Activated CD4-positive, alpha-beta T cell treated with anti-CD3 and anti-CD28 coated beads for 36 hours (primary cell): Measurements from ENCODE around the gene KAZN. TPM values are rescaled to one million over a fixed set of nuclear protein-coding genes. Genes with fewer than 3 reads are reported as not detected.
"Not testable (repeated sequence)": the region's sequence is repeated elsewhere in the genome, so short reads cannot be mapped to it uniquely, and the experiment has no call there.

Experiments
- ATAC-seq: fragments of 200-7000 bp; cut with Tn5 transposase; one replicate; pipeline ENCODE4 v1.10.0; 2021; ENCODE audit warnings: mild to moderate bottlenecking, moderate library complexity
- CTCF ChIA-PET: fragments of 350-600 bp; sonication (Branson Sonifier 250); formaldehyde crosslinking; loops from one replicate; lab custom pipeline; 2021; ENCODE audit warnings: antibody characterized with exemption; lab: Charles Lee
- POLR2A ChIA-PET: fragments of 350-600 bp; sonication (Branson Sonifier 250); formaldehyde crosslinking; loops from one replicate; lab custom pipeline; 2021; ENCODE audit warnings: antibody characterized with exemption, inconsistent platforms; lab: Charles Lee
- DNase-seq: peaks from one replicate; pipeline ENCODE4 v3.0.0-alpha.2; 2020
- H3K27ac Mint-ChIP-seq: one replicate; pipeline ENCODE4 v1.8.0; 2021; ENCODE audit warnings: mixed read lengths
- H3K27me3 Mint-ChIP-seq: one replicate; pipeline ENCODE4 v1.8.0; 2021; ENCODE audit warnings: mixed read lengths
- H3K36me3 Mint-ChIP-seq: one replicate; pipeline ENCODE4 v1.8.0; 2021; ENCODE audit warnings: low read depth, mixed read lengths
- H3K4me1 Mint-ChIP-seq: one replicate; pipeline ENCODE4 v1.8.0; 2021; ENCODE audit warnings: mixed read lengths
- H3K4me3 Mint-ChIP-seq: one replicate; pipeline ENCODE4 v1.8.0; 2021; ENCODE audit warnings: mild to moderate bottlenecking, moderate library complexity, mixed read lengths
- H3K9me3 Mint-ChIP-seq: one replicate; pipeline ENCODE4 v1.8.0; 2021; ENCODE audit warnings: low read depth, mixed read lengths
- intact Hi-C, 2 experiments: fragments of 100-400 bp; cut with DNase I in 1 of 2; cut with micrococcal nuclease in 1 of 2; formaldehyde crosslinking; loops; one replicate each; pipeline versions ENCODE4 v1.14.2 to v1.15.1; 2022 to 2024; cut with DNase I, micrococcal nuclease
- total RNA-seq, 2 experiments: library from RNA; stranded (reverse); gene quantifications; one replicate each; pipeline ENCODE4 v1.2.3, GENCODE V29; 2021

The KAZN gene
- total RNA-seq, 2 experiments from 2014 or later = 0.89 to 0.90 TPM

DNA sequence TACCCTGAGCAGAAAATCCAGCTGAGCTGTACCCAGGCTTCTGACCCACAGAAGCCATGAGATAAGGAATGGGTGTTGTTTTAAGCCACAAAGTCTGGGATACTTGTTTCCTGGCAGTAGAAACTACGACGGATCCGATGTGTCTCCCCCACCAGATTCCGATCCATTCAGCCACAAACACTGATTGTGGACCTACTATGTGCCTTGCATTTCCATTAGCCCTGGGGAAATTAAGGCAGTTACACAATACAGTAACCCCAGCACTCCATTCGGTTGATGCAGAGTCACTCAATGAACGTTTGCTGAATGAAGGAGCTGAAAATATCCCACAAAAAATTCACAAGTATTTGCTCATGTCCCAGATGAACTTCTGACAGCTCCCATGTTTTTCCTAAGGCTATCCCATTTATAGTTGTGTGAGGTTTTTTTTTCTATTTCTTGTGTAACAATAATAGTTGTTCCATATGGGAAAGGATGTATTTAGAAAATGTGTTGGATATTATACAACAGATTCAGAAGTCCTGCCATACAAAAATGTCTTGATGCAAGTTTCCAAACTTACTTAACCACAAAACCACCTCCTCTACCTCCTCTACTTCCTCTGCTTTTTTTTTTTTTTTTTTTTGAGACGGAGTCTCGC lies 29.6 kb upstream of the KAZN start:
- DNase-seq (no peak), ATAC-seq (no peak)
- H3K4me3 Mint-ChIP-seq = no peak overlapping the region
- no peaks in the 10 kb centered on the region for H3K36me3 Mint-ChIP-seq
- no peaks in the 10 kb centered on the region for H3K4me1 Mint-ChIP-seq
- H3K27ac Mint-ChIP-seq = no peak overlapping the region
- ChIA-PET CTCF (interaction anchor here (1.6 kb wide), 1 partner anchor 14 kb away, joined by 3 read pairs; no protein-coding TSS in a partner anchor), POLR2A (no interaction called here)
- peaks cover 3% of the 10 kb centered on the region for H3K9me3 Mint-ChIP-seq
- intact Hi-C loops = no loop called here
- H3K27me3 Mint-ChIP-seq = peaks cover 8% of the 10 kb centered on the region

DNA sequence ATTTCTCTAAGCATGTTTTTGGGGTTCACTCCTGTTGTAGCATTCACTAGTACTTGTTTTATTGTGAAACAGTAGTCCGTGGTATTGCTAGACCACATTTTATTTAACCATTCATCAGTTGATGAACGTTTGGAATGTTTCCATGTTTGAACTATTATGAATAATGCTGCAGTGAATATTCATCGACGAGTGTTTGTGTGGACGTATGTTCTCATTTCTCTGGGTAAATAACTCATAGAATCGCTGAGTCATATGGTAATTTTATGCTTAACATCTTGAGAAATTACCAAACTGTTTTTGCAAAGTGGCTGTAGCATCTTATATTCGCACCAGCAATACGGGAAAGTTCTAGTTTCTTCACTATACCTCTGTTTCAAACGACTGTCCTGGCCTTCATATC lies 28.0 kb upstream of the KAZN start:
- Mint-ChIP-seq H3K4me3 (no peak overlapping the region), H3K27ac (no peak overlapping the region), H3K4me1 (no peaks in the 10 kb centered on the region), H3K27me3 (peaks cover 8% of the 10 kb centered on the region), H3K9me3 (peaks cover 3% of the 10 kb centered on the region), H3K36me3 (no peaks in the 10 kb centered on the region)
- ChIA-PET POLR2A (no interaction called here), CTCF (no interaction called here)
- DNase-seq (no peak), ATAC-seq (no peak)
- intact Hi-C loops = no loop called here

- ATAC-seq = no peak
Measured at GRCh38 chr1:14571810-14572767, 26.4 kb upstream of the KAZN start.

DNA sequence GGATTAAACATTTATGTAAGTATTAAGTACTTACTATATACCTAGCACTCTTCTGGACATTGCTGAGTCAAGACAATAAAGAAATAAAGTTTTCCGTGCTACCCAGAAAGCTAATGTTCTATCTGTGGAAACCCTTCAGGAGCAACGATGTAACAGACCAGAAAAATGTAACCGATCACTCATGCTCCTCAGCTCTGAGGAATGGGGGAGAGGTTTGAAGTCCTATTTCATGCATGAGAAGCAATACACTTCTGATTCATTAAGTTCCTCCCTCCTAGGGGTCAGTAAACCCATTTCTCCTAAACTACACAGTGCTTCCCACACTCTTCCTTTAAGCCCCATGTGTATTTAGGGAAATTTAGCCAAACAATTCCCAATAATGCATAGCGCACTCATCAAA lies 25.6 kb upstream of the KAZN start:
- ChIA-PET POLR2A (no interaction called here), CTCF (no interaction called here)
- H3K9me3 Mint-ChIP-seq = peaks cover 3% of the 10 kb centered on the region
- H3K27me3 Mint-ChIP-seq = peaks cover 11% of the 10 kb centered on the region
- DNase-seq (no peak), ATAC-seq (no peak)
- H3K27ac Mint-ChIP-seq = no peak overlapping the region
- no peak overlapping the region for H3K4me3 Mint-ChIP-seq
- no peaks in the 10 kb centered on the region for H3K4me1 Mint-ChIP-seq
- intact Hi-C loops = no loop called here
- H3K36me3 Mint-ChIP-seq = no peaks in the 10 kb centered on the region

More at GRCh38 chr1:14571810-14572767, 26.4 kb upstream of the KAZN start:
- H3K4me3 Mint-ChIP-seq = no peak overlapping the region
- H3K36me3 Mint-ChIP-seq = no peaks in the 10 kb centered on the region
- H3K27me3 Mint-ChIP-seq = peaks cover 11% of the 10 kb centered on the region
- no peak overlapping the region for H3K27ac Mint-ChIP-seq
- ChIA-PET CTCF (no interaction called here), POLR2A (no interaction called here)
- DNase-seq = peak; percentile 27
- intact Hi-C loops = no loop called here
- H3K4me1 Mint-ChIP-seq = no peaks in the 10 kb centered on the region
- H3K9me3 Mint-ChIP-seq = peaks cover 3% of the 10 kb centered on the region

GRCh38 chr1:14576155-14576554 lies 22.3 kb upstream of the KAZN start:
- Mint-ChIP-seq H3K4me3 (no peak overlapping the region), H3K36me3 (no peaks in the 10 kb centered on the region), H3K27ac (no peak overlapping the region), H3K27me3 (peaks cover 8% of the 10 kb centered on the region), H3K4me1 (no peaks in the 10 kb centered on the region), H3K9me3 (peaks cover 6% of the 10 kb centered on the region)
- DNase-seq = no peak
- ChIA-PET POLR2A (no interaction called here), CTCF (no interaction called here)
- ATAC-seq = no peak
- intact Hi-C loops = no loop called here

DNA sequence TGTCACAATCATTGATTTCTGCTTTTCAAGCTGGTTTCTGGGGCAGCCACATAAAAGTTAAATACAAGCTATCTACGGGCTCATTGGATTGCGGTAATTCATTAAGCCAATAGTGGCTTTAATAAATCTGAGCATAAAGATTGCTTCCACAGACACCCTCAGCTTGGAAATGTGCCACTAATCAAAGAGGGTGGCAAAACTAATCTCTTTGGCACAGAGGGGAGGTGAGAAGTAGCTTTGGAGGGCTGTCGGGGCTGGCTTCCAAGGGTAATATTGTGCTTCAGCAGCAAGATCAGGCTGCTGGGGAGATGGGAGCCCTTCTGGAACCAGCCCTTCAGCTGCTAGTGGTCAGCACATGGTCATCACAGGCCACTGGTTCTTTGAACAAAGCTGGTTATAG lies 21.2 kb upstream of the KAZN start:
- ChIA-PET CTCF (no interaction called here), POLR2A (no interaction called here)
- no peak overlapping the region for H3K27ac Mint-ChIP-seq
- intact Hi-C loops = no loop called here
- DNase-seq = no peak
- H3K36me3 Mint-ChIP-seq = no peaks in the 10 kb centered on the region
- ATAC-seq = no peak
- no peaks in the 10 kb centered on the region for H3K4me1 Mint-ChIP-seq
- peaks cover 10% of the 10 kb centered on the region for H3K27me3 Mint-ChIP-seq
- no peak overlapping the region for H3K4me3 Mint-ChIP-seq
- peaks cover 12% of the 10 kb centered on the region for H3K9me3 Mint-ChIP-seq

GRCh38 chr1:14578156-14578555 lies 20.3 kb upstream of the KAZN start:
- CTCF ChIA-PET = no interaction called here
- POLR2A ChIA-PET = no interaction called here

DNA sequence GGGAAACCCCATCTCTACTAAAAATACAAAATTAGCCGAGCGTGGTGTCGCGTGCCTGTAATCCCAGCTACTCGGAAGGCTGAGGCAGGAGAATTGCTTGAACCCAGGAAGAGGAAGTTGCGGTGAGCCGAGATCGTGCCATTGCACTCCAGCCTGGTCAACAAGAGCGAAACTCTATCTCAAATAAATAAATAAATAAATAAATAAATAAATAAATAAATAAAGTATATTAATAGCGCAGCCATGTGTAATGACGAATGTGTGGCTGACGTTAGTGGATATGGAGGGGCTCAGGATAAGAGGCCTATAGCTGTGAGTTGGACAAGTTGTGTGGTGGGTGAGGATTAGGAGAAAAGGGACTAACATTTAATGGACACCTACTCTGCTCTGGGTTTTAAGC lies 18.2 kb upstream of the KAZN start:
- intact Hi-C loops, H3K4me1 Mint-ChIP-seq, DNase-seq, H3K4me3 Mint-ChIP-seq, ATAC-seq, CTCF ChIA-PET, POLR2A ChIA-PET, H3K36me3 Mint-ChIP-seq, H3K27ac Mint-ChIP-seq: not testable (repeated sequence)
- Mint-ChIP-seq H3K27me3 (peaks cover 10% of the 10 kb centered on the region), H3K9me3 (peaks cover 12% of the 10 kb centered on the region)

More at GRCh38 chr1:14578156-14578555, 20.3 kb upstream of the KAZN start:
- no peak overlapping the region for H3K27ac Mint-ChIP-seq
- H3K9me3 Mint-ChIP-seq = peaks cover 12% of the 10 kb centered on the region
- H3K27me3 Mint-ChIP-seq = peaks cover 10% of the 10 kb centered on the region
- ATAC-seq (no peak), DNase-seq (no peak)
- no peaks in the 10 kb centered on the region for H3K36me3 Mint-ChIP-seq
- intact Hi-C loops = no loop called here
- no peaks in the 10 kb centered on the region for H3K4me1 Mint-ChIP-seq
- no peak overlapping the region for H3K4me3 Mint-ChIP-seq

DNA sequence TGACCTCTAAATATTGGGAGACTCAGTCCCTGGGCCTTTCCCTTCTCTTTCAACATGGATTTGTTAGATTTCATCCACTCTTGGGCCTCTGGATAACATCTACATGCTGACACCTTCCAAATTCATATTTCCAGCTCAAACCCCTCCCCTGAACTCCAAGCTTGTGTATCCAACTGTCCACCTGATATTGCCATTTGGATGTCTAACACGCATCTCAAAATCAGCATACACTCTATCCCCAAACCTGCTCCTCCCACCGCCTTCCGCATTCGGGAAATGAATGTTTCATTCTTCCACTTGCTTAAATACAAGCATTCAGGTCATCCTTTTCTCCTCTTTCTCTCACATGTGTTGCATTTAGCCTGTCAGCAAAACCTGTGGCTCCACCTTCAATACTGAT lies 17.5 kb upstream of the KAZN start:
- Mint-ChIP-seq H3K4me3 (no peak overlapping the region), H3K9me3 (peaks cover 12% of the 10 kb centered on the region), H3K27ac (no peak overlapping the region), H3K4me1 (no peaks in the 10 kb centered on the region), H3K36me3 (no peaks in the 10 kb centered on the region), H3K27me3 (peaks cover 12% of the 10 kb centered on the region)
- intact Hi-C loops = no loop called here
- ChIA-PET POLR2A (no interaction called here), CTCF (no interaction called here)
- DNase-seq (no peak), ATAC-seq (no peak)

DNA sequence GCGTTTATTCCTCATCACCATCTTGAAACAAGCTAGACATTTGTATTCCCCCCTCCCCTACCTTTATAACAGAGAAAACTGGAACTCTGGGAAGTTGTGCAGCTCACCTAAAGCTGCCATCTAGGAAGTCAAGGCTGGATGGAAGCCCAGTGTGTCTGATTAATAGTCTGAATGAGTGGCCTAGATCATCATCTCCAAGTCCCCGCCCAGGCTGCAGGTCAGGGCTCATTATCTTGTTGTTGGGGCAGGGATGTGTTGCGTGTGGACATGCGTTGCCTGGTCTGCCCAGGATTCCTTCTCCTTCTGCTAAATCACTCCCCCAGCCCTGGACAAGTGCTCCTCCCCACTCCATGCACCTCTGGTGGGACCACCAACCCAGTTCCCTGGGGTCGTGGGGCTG lies 14.7 kb upstream of the KAZN start:
- ATAC-seq = no peak
- ChIA-PET POLR2A (no interaction called here), CTCF (interaction anchor here (0.7 kb wide), 1 partner anchor 751 kb away, joined by 7 read pairs; no protein-coding TSS in a partner anchor)

DNA sequence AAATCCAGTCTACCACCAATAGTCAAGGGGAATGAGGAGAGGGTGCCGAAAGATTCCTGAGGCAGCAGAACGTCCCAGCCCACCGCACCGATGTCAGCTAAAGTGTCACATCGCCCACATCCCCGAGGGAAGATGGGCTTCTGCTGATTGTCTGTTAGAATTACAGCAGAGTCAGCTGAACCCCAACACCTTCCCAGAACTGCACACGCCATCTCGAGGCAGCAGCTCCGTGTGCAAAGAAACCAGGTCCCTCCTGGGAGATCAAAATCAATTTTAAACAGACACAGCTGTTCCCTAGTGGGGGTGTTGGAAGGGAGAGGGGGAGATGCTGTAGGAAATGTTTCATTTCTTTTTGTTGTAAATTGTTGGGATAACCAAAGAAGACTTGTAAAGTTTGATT lies 12.8 kb upstream of the KAZN start:
- intact Hi-C loops = no loop called here
- Mint-ChIP-seq H3K36me3 (no peaks in the 10 kb centered on the region), H3K4me1 (no peaks in the 10 kb centered on the region), H3K27ac (no peak overlapping the region), H3K27me3 (peaks cover 11% of the 10 kb centered on the region), H3K9me3 (peaks cover 10% of the 10 kb centered on the region), H3K4me3 (no peak overlapping the region)
- ATAC-seq = no peak
- no peak for DNase-seq
- ChIA-PET POLR2A (no interaction called here), CTCF (interaction anchor here (0.6 to 0.7 kb wide), 2 partner anchors 19 to 864 kb away, joined by 3 read pairs; no protein-coding TSS in a partner anchor)

More for the DNA sequence above, 14.7 kb upstream of the KAZN start:
- Mint-ChIP-seq H3K9me3 (peaks cover 12% of the 10 kb centered on the region), H3K27me3 (peaks cover 8% of the 10 kb centered on the region), H3K4me3 (no peak overlapping the region), H3K36me3 (no peaks in the 10 kb centered on the region), H3K4me1 (no peaks in the 10 kb centered on the region), H3K27ac (no peak overlapping the region)
- intact Hi-C loops = no loop called here
- DNase-seq = no peak
